ENCODE results near the gene UNC119B.

Gene UNC119B

GRCh38 chr12:120741476-120742421 is 31.5 kb downstream of the UNC119B start:
- no peak for DNase-seq

DNA sequence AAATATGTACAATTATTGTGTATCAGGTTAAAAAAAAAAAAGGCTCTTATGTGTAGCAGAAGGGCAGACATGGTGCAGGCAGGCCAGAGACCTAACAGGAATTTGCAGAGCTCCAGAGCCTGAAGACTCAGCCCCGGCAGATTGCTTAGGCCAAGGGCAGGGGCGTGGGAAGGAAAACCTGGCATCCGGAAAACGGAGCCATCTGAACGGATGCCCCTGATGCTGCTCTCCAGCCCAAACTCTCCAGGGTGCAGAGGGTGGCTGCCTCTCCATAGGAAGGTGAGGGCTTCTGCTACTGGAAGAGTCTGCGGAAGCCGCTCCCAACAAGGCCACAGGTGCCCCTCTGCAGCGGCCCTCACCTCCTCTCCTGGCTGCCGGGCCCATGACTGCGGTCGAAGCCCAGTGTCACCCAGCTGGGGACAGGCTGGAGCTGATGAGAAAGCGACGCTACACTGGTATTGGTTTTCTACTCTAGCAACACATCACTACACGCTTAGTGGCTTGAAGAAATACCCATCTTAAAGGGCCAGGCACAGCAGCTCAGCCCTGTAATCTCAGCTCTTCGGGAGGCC is 34.8 kb downstream of the UNC119B start:
- no peak for DNase-seq

GRCh38 chr12:120748242-120748641 is 38.0 kb downstream of the UNC119B start:
- DNase-seq, result no peak

DNA sequence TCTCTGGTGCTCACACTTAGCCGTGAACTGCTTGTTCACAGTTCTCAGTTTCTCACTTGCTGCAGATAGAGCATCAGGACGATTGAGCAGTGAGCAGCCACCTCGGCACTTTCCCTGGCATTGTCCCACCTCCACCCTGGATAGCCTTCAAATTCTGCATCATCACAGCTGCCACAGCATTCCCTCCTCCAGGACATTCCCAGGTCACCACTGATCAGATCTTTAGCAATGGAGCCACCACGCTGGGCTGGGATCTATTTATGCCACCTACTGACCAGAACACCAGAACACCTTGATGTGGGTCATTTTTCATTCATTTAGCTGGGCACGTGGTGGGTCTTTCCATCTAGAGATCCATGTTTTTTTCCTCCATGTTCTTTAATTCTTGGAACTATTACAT is 39.0 kb downstream of the UNC119B start:
- no peak for DNase-seq

DNA sequence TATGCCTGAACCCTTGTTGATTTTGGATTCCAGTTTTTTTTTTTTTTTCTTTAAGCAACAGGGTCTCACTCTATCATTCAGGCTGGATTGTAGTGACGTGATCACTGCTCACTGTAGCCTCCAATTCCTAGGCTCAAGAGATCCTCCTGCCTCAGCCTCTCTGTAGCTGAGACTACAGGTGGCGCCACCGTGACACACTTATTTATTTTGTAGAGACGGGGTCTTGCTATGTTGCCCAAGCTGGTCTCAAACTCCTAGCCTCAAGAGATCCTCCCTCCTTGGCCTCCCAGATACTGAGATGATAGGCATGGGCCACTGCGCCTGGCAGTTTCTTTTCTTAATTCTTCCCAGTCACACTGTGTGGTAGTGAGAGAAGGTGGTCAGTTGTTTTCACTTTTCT is 40.5 kb downstream of the UNC119B start:
- DNase-seq, result no peak

DNA sequence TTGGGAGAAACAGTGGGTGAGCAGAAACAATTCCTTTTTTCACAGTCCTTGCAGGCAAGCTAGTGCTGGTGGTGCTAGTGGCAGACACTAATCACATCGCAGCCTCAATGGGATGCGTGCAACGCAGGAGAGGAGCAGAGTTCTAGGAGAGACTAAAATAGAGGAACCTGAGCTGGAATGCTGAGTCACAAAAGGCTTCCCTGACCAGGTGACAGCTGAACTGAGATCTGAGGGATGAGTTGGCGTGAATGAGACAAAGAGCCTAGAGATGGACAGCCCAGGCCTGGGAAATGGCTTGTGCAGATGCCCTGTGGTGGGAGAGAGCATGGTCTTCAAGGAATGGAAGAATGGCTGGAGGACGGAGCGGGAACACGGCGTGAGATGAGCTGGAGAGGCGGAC is 41.1 kb downstream of the UNC119B start:
- DNase-seq, result no peak

- DNase-seq, result no peak
These were observed 44.5 kb downstream of the UNC119B start for GRCh38 chr12:120754792-120755191.

- DNase-seq, result no peak
These were observed 45.0 kb downstream of the UNC119B start for GRCh38 chr12:120755269-120755668.

GRCh38 chr12:120757226-120757742 is 47.0 kb downstream of the UNC119B start:
- DNase-seq, result no peak

DNA sequence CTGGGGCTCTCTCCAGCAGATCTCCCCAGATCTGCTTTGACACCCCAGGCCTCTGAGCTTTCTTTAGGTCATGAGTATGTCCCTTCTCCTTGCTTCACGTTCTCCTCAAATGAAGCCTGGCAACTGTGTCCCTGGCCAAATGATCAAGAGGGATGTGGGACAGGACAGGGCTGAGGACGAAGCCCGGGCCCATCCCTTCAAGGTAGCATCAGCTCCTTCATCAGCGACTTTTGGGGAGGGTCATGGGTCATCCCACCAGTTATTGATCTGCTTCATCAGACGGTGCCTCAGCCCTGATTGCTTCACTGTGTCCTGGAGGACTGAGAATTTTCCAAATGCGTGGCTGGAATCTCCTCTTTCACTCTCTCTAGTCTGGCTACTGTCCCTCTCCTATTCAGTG is 47.7 kb downstream of the UNC119B start:
- DNase-seq, result no peak

GRCh38 chr12:120758798-120759590 is 48.7 kb downstream of the UNC119B start:
- no peak for DNase-seq

- no peak for DNase-seq
These were observed 49.5 kb downstream of the UNC119B start for GRCh38 chr12:120759591-120760348.

DNA sequence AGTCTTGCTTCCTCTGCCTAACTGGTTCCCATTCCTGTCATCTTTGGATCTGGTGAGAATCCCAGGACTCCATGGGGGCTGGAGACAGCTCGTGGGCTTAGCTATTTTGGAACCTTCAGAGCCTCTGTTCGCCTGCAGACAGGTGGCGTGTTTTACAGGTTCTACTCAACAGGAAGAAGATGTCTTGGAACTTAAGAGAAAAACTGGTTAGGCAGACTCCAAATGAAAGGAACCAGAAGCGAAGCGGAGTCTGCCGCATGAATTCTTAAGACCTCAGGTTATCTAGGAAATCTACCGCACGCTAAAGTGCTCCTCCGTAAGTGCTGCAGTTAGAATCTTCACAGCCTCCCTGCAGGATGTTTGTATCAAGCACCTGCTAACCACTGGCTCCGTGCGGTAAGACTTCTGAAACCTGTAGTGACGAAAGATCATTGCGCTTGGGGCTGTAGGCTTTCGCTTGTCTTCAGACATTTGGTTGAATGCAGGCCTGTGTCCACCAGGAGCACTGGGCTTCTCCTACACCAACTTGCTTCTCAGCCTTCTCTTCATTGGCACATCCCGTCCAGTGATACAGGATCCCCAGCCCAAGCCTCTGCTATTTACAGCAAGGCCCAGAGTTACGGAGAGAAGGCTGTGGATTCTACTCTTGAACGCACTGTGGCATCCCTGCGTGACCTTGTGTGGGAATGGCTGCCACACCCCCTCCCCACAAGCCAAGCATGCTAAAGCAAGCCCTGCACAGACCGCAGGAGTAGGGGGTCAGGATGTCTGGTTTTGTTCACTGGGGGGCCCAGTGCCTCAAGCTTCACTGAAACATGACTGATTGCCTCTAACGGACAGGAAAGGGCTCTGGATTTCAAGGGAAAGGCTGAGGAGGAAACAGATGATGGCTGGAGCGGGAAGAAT is 50.3 kb downstream of the UNC119B start:
- DNase-seq, result no peak

DNA sequence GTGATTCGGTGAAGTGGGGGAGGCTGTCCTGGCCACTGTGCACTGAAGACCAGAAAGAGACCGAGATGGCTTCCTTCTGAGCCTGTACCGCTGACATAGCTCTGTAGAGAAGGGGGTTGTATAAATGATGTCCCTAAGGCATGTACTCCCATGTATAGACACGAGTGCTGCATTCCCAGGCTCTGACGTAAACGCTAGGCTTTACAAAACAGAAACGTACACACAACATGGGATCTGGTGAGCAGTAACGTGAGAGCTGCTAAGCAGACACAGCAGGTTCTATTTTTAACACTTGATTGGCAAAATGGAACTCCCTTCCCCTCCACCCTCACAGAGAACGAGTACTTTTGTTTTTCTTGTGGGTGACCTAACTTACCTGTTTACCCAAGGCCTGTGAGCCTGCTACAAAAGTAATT is 51.3 kb downstream of the UNC119B start:
- no peak for DNase-seq

GRCh38 chr12:120762086-120762485 is 51.8 kb downstream of the UNC119B start:
- no peak for DNase-seq

GRCh38 chr12:120763250-120763649 is 53.0 kb downstream of the UNC119B start:
- DNase-seq, result no peak

GRCh38 chr12:120764816-120765215 is 54.6 kb downstream of the UNC119B start:
- no peak for DNase-seq

DNA sequence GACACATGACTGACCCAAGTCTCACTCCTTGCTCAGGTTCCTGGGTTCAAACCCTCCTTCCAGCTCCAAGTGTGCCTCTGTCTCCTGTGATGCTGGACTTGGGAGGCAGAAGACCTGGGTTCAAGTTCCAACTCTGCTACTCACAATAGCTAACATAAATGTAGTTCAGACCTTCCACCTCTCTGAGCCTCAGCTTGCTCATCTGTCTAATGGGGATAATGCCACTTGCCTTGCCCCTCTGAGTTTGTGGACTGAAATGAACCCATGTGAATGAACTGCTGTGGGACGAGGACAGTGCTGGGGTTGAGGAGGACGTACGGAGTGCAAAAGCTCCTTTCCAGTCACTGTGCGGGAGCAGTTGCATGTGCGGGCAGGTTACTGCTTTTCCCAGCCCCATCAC is 56.3 kb downstream of the UNC119B start:
- DNase-seq, result no peak

- no peak for DNase-seq
These were observed 57.1 kb downstream of the UNC119B start for GRCh38 chr12:120767071-120768024.

DNA sequence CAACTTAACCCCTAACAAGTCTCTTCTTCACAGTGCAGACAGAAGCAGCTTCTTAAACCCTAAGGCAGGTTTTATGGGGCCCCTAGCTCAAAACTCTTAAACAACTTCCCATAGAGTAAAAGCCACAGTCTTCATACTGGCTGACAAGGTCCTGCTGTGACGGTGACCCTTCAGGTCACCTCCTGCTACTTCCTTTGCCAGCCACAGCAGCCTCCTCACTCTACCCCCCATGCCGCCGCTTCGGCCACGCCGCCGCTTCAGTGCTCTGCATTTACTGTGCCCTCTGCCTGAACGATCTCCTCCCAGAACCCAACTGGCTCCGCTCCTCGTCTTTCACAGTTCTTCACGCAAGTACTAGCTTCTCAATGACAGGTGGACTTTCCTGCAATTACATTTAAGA is 60.8 kb downstream of the UNC119B start:
- no peak for DNase-seq

Data from hippocampal formation (tissue), 2 donors.